Measurements from ENCODE around the gene ATP9A. TPM values are rescaled to one million over a fixed set of nuclear protein-coding genes. Genes with fewer than 3 reads are reported as not detected.

The ATP9A gene
- total and polyA plus RNA-seq, 2 of the 8 experiments (the other 6 are each of a cell fraction or from before 2014, with no cell fraction given): 5.0 to 6.4 TPM

- TF ChIP-seq, protein P1, sequence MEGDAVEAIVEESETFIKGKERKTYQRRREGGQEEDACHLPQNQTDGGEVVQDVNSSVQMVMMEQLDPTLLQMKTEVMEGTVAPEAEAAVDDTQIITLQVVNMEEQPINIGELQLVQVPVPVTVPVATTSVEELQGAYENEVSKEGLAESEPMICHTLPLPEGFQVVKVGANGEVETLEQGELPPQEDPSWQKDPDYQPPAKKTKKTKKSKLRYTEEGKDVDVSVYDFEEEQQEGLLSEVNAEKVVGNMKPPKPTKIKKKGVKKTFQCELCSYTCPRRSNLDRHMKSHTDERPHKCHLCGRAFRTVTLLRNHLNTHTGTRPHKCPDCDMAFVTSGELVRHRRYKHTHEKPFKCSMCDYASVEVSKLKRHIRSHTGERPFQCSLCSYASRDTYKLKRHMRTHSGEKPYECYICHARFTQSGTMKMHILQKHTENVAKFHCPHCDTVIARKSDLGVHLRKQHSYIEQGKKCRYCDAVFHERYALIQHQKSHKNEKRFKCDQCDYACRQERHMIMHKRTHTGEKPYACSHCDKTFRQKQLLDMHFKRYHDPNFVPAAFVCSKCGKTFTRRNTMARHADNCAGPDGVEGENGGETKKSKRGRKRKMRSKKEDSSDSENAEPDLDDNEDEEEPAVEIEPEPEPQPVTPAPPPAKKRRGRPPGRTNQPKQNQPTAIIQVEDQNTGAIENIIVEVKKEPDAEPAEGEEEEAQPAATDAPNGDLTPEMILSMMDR (IDR thresholded peaks at IDR 0.05; ENCODE audit: control extremely low read depth in 1 of 3, insufficient read depth in 1 of 3, low read depth in 1 of 3, low read length in 3 of 3): no peak
- TF ChIP-seq TCF12 (IDR thresholded peaks at IDR 0.05; ENCODE audit: low read depth, low read length) (no peak), RXRA (IDR thresholded peaks at IDR 0.05; ENCODE audit: insufficient read depth, low read depth, low read length) (no peak)
Observed at GRCh38 chr20:51591871-51592270, 176.3 kb downstream of the ATP9A start (continued).

Data from H1 (cell line).